ENCODE data around the gene PPP1R16B. TPM values are rescaled to one million over a fixed set of nuclear protein-coding genes. Genes with fewer than 3 reads are reported as not detected.

Gene PPP1R16B
- total RNA-seq, 1 donor, result not detected

DNA sequence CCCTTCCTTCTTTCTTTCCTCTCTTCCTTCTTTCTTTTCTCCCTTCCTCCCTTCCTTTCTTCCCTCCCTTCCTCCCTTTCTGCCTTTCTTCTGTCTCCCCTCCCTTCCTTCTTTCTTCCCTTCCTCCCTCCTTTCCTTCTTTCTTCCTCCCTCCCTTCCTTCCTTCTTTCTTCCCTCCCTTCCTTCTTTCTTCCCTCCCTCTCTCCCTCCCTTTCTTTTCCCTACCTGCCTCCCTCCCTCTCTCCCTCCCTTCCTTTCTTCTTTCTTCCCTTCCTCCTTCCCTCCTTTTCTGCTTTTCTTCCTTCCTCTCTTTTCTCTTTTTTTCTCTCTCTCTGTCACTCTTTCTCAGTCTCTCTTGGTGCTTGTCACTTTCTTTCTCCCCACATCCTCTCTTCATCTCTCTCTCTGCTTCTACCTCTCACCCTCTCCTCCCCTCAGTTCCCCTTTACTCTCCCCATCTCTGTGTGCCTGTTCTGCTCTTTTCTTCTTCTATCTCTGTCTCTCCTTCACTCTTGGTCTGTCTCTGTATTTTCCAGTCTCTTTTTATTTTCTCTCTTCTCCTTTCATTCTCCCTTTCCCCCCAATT lies 90.6 kb downstream of the PPP1R16B start:
- Histone ChIP-seq H2AFZ (ENCODE audit: low read length) (no peak overlapping the region), H3K27me3 (ENCODE audit: insufficient read depth, low read length) (peaks cover 37% of the 10 kb centered on the region), H3K4me2 (ENCODE audit: insufficient read depth, low read length) (no peak overlapping the region), H4K20me1 (ENCODE audit: insufficient read depth, low read length) (no peaks in the 10 kb centered on the region), H3K27ac (ENCODE audit: low read depth, low read length) (no peak overlapping the region), H3K36me3 (ENCODE audit: insufficient read depth, low read length) (no peaks in the 10 kb centered on the region), H3K4me1 (ENCODE audit: insufficient read depth, low read length) (no peaks in the 10 kb centered on the region), H3K79me2 (ENCODE audit: insufficient read depth, low read length) (no peaks in the 10 kb centered on the region), H3K9me3 (ENCODE audit: low read depth, low read length) (no peaks in the 10 kb centered on the region), H3K4me3 (ENCODE audit: insufficient read depth, low read length) (no peak overlapping the region)
- no peak for DNase-seq (ENCODE audit: insufficient read length, low spot score, missing footprints)
- TF ChIP-seq, protein P1, sequence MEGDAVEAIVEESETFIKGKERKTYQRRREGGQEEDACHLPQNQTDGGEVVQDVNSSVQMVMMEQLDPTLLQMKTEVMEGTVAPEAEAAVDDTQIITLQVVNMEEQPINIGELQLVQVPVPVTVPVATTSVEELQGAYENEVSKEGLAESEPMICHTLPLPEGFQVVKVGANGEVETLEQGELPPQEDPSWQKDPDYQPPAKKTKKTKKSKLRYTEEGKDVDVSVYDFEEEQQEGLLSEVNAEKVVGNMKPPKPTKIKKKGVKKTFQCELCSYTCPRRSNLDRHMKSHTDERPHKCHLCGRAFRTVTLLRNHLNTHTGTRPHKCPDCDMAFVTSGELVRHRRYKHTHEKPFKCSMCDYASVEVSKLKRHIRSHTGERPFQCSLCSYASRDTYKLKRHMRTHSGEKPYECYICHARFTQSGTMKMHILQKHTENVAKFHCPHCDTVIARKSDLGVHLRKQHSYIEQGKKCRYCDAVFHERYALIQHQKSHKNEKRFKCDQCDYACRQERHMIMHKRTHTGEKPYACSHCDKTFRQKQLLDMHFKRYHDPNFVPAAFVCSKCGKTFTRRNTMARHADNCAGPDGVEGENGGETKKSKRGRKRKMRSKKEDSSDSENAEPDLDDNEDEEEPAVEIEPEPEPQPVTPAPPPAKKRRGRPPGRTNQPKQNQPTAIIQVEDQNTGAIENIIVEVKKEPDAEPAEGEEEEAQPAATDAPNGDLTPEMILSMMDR (IDR thresholded peaks at IDR 0.05; ENCODE audit: extremely low read depth, low read depth, low read length), result no peak

DNA sequence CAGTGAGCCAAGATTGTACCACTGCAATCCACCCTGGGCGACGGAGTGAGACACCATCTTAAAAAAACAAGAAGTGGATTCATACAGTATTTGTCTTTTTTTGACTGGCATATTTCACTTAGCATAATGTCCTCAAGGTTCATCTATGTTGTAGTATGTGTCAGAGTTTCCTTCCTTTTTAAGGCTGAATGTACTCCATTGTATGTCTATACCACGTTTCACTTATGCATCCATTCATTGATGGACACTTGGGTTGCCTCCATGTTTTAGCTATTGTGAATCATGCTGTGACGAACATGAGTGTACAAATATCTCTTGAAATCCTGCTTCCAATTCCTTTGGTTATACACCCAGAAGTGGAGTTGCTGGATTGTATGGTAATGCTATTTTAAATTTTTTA lies 91.8 kb downstream of the PPP1R16B start:
- H3K4me2 ChIP-seq (ENCODE audit: insufficient read depth, low read length), result no peak overlapping the region
- H3K27me3 ChIP-seq (ENCODE audit: insufficient read depth, low read length), result peaks cover 39% of the 10 kb centered on the region
- H3K4me3 ChIP-seq (ENCODE audit: insufficient read depth, low read length), result no peak overlapping the region
- no peak overlapping the region for H3K27ac ChIP-seq (ENCODE audit: low read depth, low read length)
- H2AFZ ChIP-seq (ENCODE audit: low read length), result no peak overlapping the region
- H3K79me2 ChIP-seq (ENCODE audit: insufficient read depth, low read length), result no peaks in the 10 kb centered on the region
- H3K9me3 ChIP-seq (ENCODE audit: low read depth, low read length), result no peaks in the 10 kb centered on the region
- TF ChIP-seq, protein P1 (IDR thresholded peaks at IDR 0.05; ENCODE audit: extremely low read depth, low read depth, low read length), result no peak
- H3K36me3 ChIP-seq (ENCODE audit: insufficient read depth, low read length), result no peaks in the 10 kb centered on the region
- no peaks in the 10 kb centered on the region for H3K4me1 ChIP-seq (ENCODE audit: insufficient read depth, low read length)
- H4K20me1 ChIP-seq (ENCODE audit: insufficient read depth, low read length), result no peaks in the 10 kb centered on the region
- DNase-seq (ENCODE audit: insufficient read length, low spot score, missing footprints), result no peak

DNA sequence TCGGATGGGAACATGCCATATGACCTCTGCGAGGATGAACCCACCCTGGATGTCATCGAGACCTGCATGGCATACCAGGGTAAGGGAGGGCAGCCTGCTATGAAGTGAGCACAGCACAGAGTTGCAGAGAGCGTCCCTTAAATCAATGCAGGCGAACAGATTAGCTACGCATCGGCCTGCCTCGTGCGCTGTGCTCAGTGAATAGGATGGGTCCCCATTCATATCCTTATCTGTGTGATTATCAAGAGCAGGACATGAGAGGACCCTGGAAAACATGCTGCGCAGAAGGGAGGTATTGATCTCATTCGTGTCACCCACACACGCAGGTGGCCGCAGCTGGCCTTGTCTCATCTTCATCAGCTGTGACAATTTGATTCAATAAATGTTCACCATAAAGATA lies 95.1 kb downstream of the PPP1R16B start:
- Histone ChIP-seq H3K4me2 (ENCODE audit: insufficient read depth, low read length) (no peak overlapping the region), H3K4me3 (ENCODE audit: insufficient read depth, low read length) (no peak overlapping the region), H3K36me3 (ENCODE audit: insufficient read depth, low read length) (no peaks in the 10 kb centered on the region), H3K27me3 (ENCODE audit: insufficient read depth, low read length) (peaks cover 31% of the 10 kb centered on the region), H3K27ac (ENCODE audit: low read depth, low read length) (no peak overlapping the region), H4K20me1 (ENCODE audit: insufficient read depth, low read length) (no peaks in the 10 kb centered on the region), H2AFZ (ENCODE audit: low read length) (no peak overlapping the region), H3K79me2 (ENCODE audit: insufficient read depth, low read length) (no peaks in the 10 kb centered on the region), H3K4me1 (ENCODE audit: insufficient read depth, low read length) (no peaks in the 10 kb centered on the region), H3K9me3 (ENCODE audit: low read depth, low read length) (peaks cover 3% of the 10 kb centered on the region)
- no peak for DNase-seq (ENCODE audit: insufficient read length, low spot score, missing footprints)
- TF ChIP-seq, protein P1 (IDR thresholded peaks at IDR 0.05; ENCODE audit: extremely low read depth, low read depth, low read length), result no peak

DNA sequence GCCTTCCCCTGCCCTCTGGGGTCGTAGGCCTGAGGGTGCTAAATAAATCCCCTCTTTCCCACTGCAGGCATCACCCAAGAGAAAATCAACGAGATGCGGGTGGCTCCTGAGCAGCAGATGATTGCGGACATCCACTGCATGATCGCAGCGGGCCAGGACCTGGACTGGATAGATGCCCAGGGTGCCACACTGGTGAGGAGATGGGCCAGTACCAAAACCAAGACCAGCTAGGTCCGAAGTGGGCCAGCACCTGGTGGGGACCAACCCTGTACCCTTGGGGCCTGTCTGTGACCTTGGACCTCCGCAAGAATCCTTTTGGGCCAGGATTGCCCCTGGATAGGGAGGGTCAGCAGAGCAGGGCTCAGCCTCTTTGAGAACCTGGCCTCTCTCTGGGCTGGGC lies 97.1 kb downstream of the PPP1R16B start:
- Histone ChIP-seq H3K9me3 (ENCODE audit: low read depth, low read length) (peaks cover 3% of the 10 kb centered on the region), H3K4me1 (ENCODE audit: insufficient read depth, low read length) (no peaks in the 10 kb centered on the region), H3K27ac (ENCODE audit: low read depth, low read length) (no peak overlapping the region), H3K4me3 (ENCODE audit: insufficient read depth, low read length) (no peak overlapping the region), H3K36me3 (ENCODE audit: insufficient read depth, low read length) (no peaks in the 10 kb centered on the region), H3K79me2 (ENCODE audit: insufficient read depth, low read length) (no peaks in the 10 kb centered on the region), H4K20me1 (ENCODE audit: insufficient read depth, low read length) (no peaks in the 10 kb centered on the region), H3K27me3 (ENCODE audit: insufficient read depth, low read length) (peaks cover 26% of the 10 kb centered on the region), H3K4me2 (ENCODE audit: insufficient read depth, low read length) (no peak overlapping the region), H2AFZ (ENCODE audit: low read length) (no peak overlapping the region)
- TF ChIP-seq, protein P1 (IDR thresholded peaks at IDR 0.05; ENCODE audit: extremely low read depth, low read depth, low read length), result no peak
- DNase-seq (ENCODE audit: insufficient read length, low spot score, missing footprints), result no peak

Measured in osteoblast (primary cell).